ENCODE data around the gene AKAP6. TPM values are rescaled to one million over a fixed set of nuclear protein-coding genes. Genes with fewer than 3 reads are reported as not detected.
A peak's percentile ranks its signal among the peaks of the same experiment; 100 is the strongest.
"Not testable (repeated sequence)": the region's sequence is repeated elsewhere in the genome, so short reads cannot be mapped to it uniquely, and the experiment has no call there.

Gene AKAP6
- total RNA-seq, 4 donors from 2014 or later: 2.0 to 11.0 (median 4.2) TPM

GRCh38 chr14:32576088-32576795 is 247.1 kb downstream of the AKAP6 start:
- Histone ChIP-seq H3K27ac (no peak overlapping the region), H3K9me3 (no peaks in the 10 kb centered on the region), H3K36me3 (no peaks in the 10 kb centered on the region), H3K4me3 (no peak overlapping the region), H3K27me3 (no peaks in the 10 kb centered on the region), H3K4me1 (peaks cover 6% of the 10 kb centered on the region)
- peak; percentile 89 to 92 for TF ChIP-seq CTCF (IDR thresholded peaks at IDR 0.05)
- TF ChIP-seq POLR2AphosphoS5 (IDR thresholded peaks at IDR 0.05): no peak
- no peak for DNase-seq (ENCODE audit: low spot score in 2 of 2)
- 12% methylated on average over 6 of the region's 6 CpGs for WGBS

GRCh38 chr14:32576977-32577376 is 247.9 kb downstream of the AKAP6 start:
- TF ChIP-seq CTCF (IDR thresholded peaks at IDR 0.05) (no peak), POLR2A (IDR thresholded peaks at IDR 0.05) (no peak), EP300 (IDR thresholded peaks at IDR 0.05) (no peak), POLR2AphosphoS5 (IDR thresholded peaks at IDR 0.05) (no peak)
- no peak overlapping the region for H3K4me3 ChIP-seq
- H3K27me3 ChIP-seq: no peaks in the 10 kb centered on the region
- DNase-seq (ENCODE audit: low spot score in 2 of 2): no peak
- H3K9me3 ChIP-seq: no peaks in the 10 kb centered on the region
- no peak overlapping the region for H3K27ac ChIP-seq
- peaks cover 6% of the 10 kb centered on the region for H3K4me1 ChIP-seq
- H3K36me3 ChIP-seq: no peaks in the 10 kb centered on the region
- WGBS: 82% methylated on average over 2 of the region's 2 CpGs

- H3K4me3 ChIP-seq: no peak overlapping the region
- no peaks in the 10 kb centered on the region for H3K27me3 ChIP-seq
- WGBS: 85% methylated on average over 1 of the region's 1 CpG
- H3K9me3 ChIP-seq: no peaks in the 10 kb centered on the region
- DNase-seq (ENCODE audit: low spot score in 2 of 2): no peak
- no peak overlapping the region for H3K27ac ChIP-seq
- H3K4me1 ChIP-seq: peaks cover 6% of the 10 kb centered on the region
- no peaks in the 10 kb centered on the region for H3K36me3 ChIP-seq
- TF ChIP-seq EP300 (IDR thresholded peaks at IDR 0.05) (no peak), CTCF (IDR thresholded peaks at IDR 0.05) (no peak), POLR2A (IDR thresholded peaks at IDR 0.05) (no peak), POLR2AphosphoS5 (IDR thresholded peaks at IDR 0.05) (no peak)
Measured at GRCh38 chr14:32578181-32578580, 249.1 kb downstream of the AKAP6 start.

GRCh38 chr14:32583427-32583826 is 254.3 kb downstream of the AKAP6 start:
- not testable (repeated sequence) for H3K4me1 ChIP-seq; DNase-seq (ENCODE audit: low spot score in 2 of 2); H3K9me3 ChIP-seq; H3K36me3 ChIP-seq; H3K4me3 ChIP-seq; H3K27me3 ChIP-seq; H3K27ac ChIP-seq
- WGBS: 95% methylated on average over 11 of the region's 13 CpGs

- no peaks in the 10 kb centered on the region for H3K36me3 ChIP-seq
- TF ChIP-seq POLR2A (IDR thresholded peaks at IDR 0.05) (no peak), CTCF (IDR thresholded peaks at IDR 0.05) (no peak), EP300 (IDR thresholded peaks at IDR 0.05) (no peak), POLR2AphosphoS5 (IDR thresholded peaks at IDR 0.05) (no peak)
- H3K4me3 ChIP-seq: no peak overlapping the region
- H3K4me1 ChIP-seq: no peaks in the 10 kb centered on the region
- DNase-seq (ENCODE audit: low spot score in 2 of 2): no peak
- WGBS: 87% methylated on average over 5 of the region's 5 CpGs
- H3K9me3 ChIP-seq: no peaks in the 10 kb centered on the region
- no peak overlapping the region for H3K27ac ChIP-seq
- H3K27me3 ChIP-seq: no peaks in the 10 kb centered on the region
Measured at GRCh38 chr14:32584079-32584478, 255.0 kb downstream of the AKAP6 start.

GRCh38 chr14:32587461-32587860 is 258.4 kb downstream of the AKAP6 start:
- no peak for DNase-seq (ENCODE audit: low spot score in 2 of 2)
- 79% methylated on average over 1 of the region's 1 CpG for WGBS
- Histone ChIP-seq H3K27ac (no peak overlapping the region), H3K36me3 (no peaks in the 10 kb centered on the region), H3K4me3 (no peak overlapping the region), H3K4me1 (no peaks in the 10 kb centered on the region), H3K9me3 (no peaks in the 10 kb centered on the region), H3K27me3 (no peaks in the 10 kb centered on the region)
- TF ChIP-seq CTCF (IDR thresholded peaks at IDR 0.05) (no peak), POLR2A (IDR thresholded peaks at IDR 0.05) (no peak), POLR2AphosphoS5 (IDR thresholded peaks at IDR 0.05) (no peak), EP300 (IDR thresholded peaks at IDR 0.05) (no peak)
